ENCODE data around the gene GLI3.

Gene GLI3

DNA sequence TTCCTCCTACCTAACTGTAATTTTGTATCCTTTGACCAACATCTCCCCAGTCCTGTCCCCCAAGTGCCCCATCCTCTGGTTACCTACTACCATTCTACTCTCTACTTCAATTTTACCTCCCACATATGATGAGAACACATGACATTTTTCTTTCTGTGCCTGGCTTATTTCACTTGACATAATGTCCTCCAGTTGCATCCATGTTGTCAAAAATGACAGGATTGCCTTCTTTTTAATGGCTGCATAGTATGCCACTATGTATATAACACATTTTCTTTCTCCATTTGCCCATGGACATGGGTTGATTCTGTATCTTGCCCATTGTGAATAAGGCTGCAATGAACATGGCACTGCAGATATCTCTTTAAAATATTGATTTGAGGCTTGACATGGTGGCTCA is 33.7 kb downstream of the GLI3 start:
- H3K4ac ChIP-seq (ENCODE audit: low read depth, low read length) = no peak overlapping the region
- H3K4me1 ChIP-seq (ENCODE audit: control insufficient read depth in 1 of 2, insufficient read depth in 2 of 2, low read length in 2 of 2) = peaks cover under 1 to 1% of the 10 kb centered on the region in 2 experiments
- H3K18ac ChIP-seq (ENCODE audit: low read length) = no peak overlapping the region
- no peak overlapping the region for H3K14ac ChIP-seq (ENCODE audit: low read length)
- H2BK12ac ChIP-seq (ENCODE audit: low read length) = no peak overlapping the region
- H3K23ac ChIP-seq (ENCODE audit: low read length) = no peak overlapping the region
- H2BK120ac ChIP-seq (ENCODE audit: insufficient read depth, low read length, poor library complexity) = no peak overlapping the region
- no peaks in the 10 kb centered on the region for H3K36me3 ChIP-seq (ENCODE audit: control insufficient read depth in 1 of 2, insufficient read depth in 2 of 2, low read length in 2 of 2)
- no peaks in the 10 kb centered on the region for H3K79me2 ChIP-seq (ENCODE audit: control insufficient read depth, insufficient read depth, low read length, poor library complexity)
- H3K9ac ChIP-seq (ENCODE audit: low read length) = no peak overlapping the region
- no peak overlapping the region for H4K91ac ChIP-seq (ENCODE audit: low read depth, low read length)
- no peak overlapping the region for H2AK5ac ChIP-seq (ENCODE audit: low read length)
- H3K79me1 ChIP-seq (ENCODE audit: low read length) = no peaks in the 10 kb centered on the region
- no peak overlapping the region for H4K12ac ChIP-seq (ENCODE audit: low read depth, low read length)
- no peak overlapping the region for H4K8ac ChIP-seq (ENCODE audit: low read depth, low read length)
- no peak overlapping the region for H2BK5ac ChIP-seq (ENCODE audit: low read depth, low read length, poor library complexity)
- no peak overlapping the region for H3K4me2 ChIP-seq (ENCODE audit: low read length)
- no peaks in the 10 kb centered on the region for H3K9me3 ChIP-seq (ENCODE audit: insufficient read depth, low read depth, low read length)
- no peak overlapping the region for H3K27ac ChIP-seq (ENCODE audit: low read depth, low read length)
- H3K27me3 ChIP-seq (ENCODE audit: insufficient read depth, low read length) = no peaks in the 10 kb centered on the region
- no peak overlapping the region for H3K4me3 ChIP-seq (ENCODE audit: low read depth, low read length)
- DNase-seq = no peak
- H2AFZ ChIP-seq (ENCODE audit: insufficient read depth, low read length, poor library complexity) = no peak overlapping the region

GRCh38 chr7:42202601-42203000 is 34.4 kb downstream of the GLI3 start:
- Histone ChIP-seq H3K14ac (ENCODE audit: low read length) (no peak overlapping the region), H3K4me3 (ENCODE audit: low read depth, low read length) (no peak overlapping the region), H3K79me1 (ENCODE audit: low read length) (no peaks in the 10 kb centered on the region), H3K4ac (ENCODE audit: low read depth, low read length) (no peak overlapping the region), H2BK12ac (ENCODE audit: low read length) (no peak overlapping the region), H3K9me3 (ENCODE audit: insufficient read depth, low read depth, low read length) (no peaks in the 10 kb centered on the region), H4K12ac (ENCODE audit: low read depth, low read length) (no peak overlapping the region), H3K18ac (ENCODE audit: low read length) (no peak overlapping the region), H2AFZ (ENCODE audit: insufficient read depth, low read length, poor library complexity) (no peak overlapping the region), H3K4me1 (ENCODE audit: control insufficient read depth in 1 of 2, insufficient read depth in 2 of 2, low read length in 2 of 2) (peaks cover 6 to 8% of the 10 kb centered on the region in 2 experiments), H3K27me3 (ENCODE audit: insufficient read depth, low read length) (no peaks in the 10 kb centered on the region), H3K9ac (ENCODE audit: low read length) (no peak overlapping the region), H4K8ac (ENCODE audit: low read depth, low read length) (no peak overlapping the region), H2BK5ac (ENCODE audit: low read depth, low read length, poor library complexity) (no peak overlapping the region), H3K79me2 (ENCODE audit: control insufficient read depth, insufficient read depth, low read length, poor library complexity) (no peaks in the 10 kb centered on the region), H3K4me2 (ENCODE audit: low read length) (no peak overlapping the region), H2AK5ac (ENCODE audit: low read length) (no peak overlapping the region), H2BK120ac (ENCODE audit: insufficient read depth, low read length, poor library complexity) (no peak overlapping the region), H3K27ac (ENCODE audit: low read depth, low read length) (no peak overlapping the region), H3K36me3 (ENCODE audit: control insufficient read depth in 1 of 2, insufficient read depth in 2 of 2, low read length in 2 of 2) (no peaks in the 10 kb centered on the region), H4K91ac (ENCODE audit: low read depth, low read length) (no peak overlapping the region), H3K23ac (ENCODE audit: low read length) (no peak overlapping the region)
- no peak for DNase-seq
- no CpG with 5 or more reads among the region's 4 CpGs for WGBS (ENCODE audit: extremely low coverage, insufficient coverage, insufficient read length)

DNA sequence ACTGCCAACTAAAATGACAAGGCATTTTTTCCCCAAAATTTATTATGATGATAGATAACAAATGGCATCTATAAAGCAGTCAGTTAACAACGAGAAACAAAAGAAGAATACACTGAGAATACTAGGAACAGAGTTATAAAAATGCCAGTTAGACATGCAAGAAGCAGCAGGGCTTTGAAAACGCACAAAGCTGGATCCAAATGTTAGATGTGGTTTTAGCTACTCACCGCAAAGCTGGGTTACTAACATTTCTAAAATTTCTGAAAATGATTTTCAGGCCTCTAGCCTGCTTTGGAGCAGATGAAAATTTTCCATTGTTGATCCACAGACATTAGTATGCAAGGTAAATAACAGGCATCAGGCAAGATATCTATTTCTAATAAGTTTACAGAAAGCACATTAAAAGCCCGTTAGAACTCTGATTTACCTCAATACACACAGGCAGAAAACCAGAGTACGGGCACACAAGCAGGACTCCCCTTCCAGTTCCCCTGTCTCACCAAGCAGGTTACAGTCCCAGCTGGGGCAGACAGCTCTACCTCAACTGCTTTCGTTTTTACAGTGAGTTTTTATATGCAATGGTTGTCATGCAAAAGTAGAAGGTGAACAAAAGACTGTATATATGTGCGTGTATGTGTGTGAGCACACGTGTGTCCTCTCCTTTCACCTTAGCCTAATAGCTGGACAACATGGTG is 37.9 kb downstream of the GLI3 start:
- Histone ChIP-seq H2BK12ac (ENCODE audit: low read length) (no peak overlapping the region), H3K36me3 (ENCODE audit: control insufficient read depth in 1 of 2, insufficient read depth in 2 of 2, low read length in 2 of 2) (no peaks in the 10 kb centered on the region), H3K4ac (ENCODE audit: low read depth, low read length) (no peak overlapping the region), H3K79me2 (ENCODE audit: control insufficient read depth, insufficient read depth, low read length, poor library complexity) (no peaks in the 10 kb centered on the region), H3K79me1 (ENCODE audit: low read length) (no peaks in the 10 kb centered on the region), H3K4me3 (ENCODE audit: low read depth, low read length) (no peak overlapping the region), H3K9ac (ENCODE audit: low read length) (no peak overlapping the region), H2BK5ac (ENCODE audit: low read depth, low read length, poor library complexity) (no peak overlapping the region), H3K4me1 (ENCODE audit: control insufficient read depth in 1 of 2, insufficient read depth in 2 of 2, low read length in 2 of 2) (peaks cover 8 to 11% of the 10 kb centered on the region in 2 experiments), H2AFZ (ENCODE audit: insufficient read depth, low read length, poor library complexity) (no peak overlapping the region), H3K18ac (ENCODE audit: low read length) (no peak overlapping the region), H3K27ac (ENCODE audit: low read depth, low read length) (no peak overlapping the region), H3K23ac (ENCODE audit: low read length) (no peak overlapping the region), H2AK5ac (ENCODE audit: low read length) (no peak overlapping the region), H3K9me3 (ENCODE audit: insufficient read depth, low read depth, low read length) (no peaks in the 10 kb centered on the region), H4K91ac (ENCODE audit: low read depth, low read length) (no peak overlapping the region), H2BK120ac (ENCODE audit: insufficient read depth, low read length, poor library complexity) (no peak overlapping the region), H3K4me2 (ENCODE audit: low read length) (no peak overlapping the region), H4K12ac (ENCODE audit: low read depth, low read length) (no peak overlapping the region), H3K27me3 (ENCODE audit: insufficient read depth, low read length) (no peaks in the 10 kb centered on the region), H3K14ac (ENCODE audit: low read length) (no peak overlapping the region), H4K8ac (ENCODE audit: low read depth, low read length) (no peak overlapping the region)
- no peak for DNase-seq
- WGBS (ENCODE audit: extremely low coverage, insufficient coverage, insufficient read length) = no CpG with 5 or more reads among the region's 8 CpGs

DNA sequence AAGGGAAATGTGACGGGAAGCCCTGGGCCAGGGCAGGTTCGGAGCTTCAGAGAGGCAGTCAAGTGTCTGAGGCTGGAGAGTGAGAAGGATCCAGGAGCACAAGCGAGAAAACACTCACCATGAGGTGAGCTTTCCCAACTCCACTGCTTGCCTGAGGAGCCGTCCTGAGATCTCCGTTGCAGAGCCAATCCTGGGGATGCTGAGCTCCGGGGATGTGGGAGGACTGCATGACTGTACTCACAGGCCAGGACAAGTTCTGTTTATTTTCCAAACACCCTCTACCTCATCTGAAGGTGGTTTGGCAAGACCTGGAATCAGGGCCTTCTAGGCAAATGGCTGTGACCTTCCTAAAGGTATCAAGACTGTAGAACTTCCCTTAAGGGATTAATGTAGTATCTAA is 38.7 kb downstream of the GLI3 start:
- H2BK120ac ChIP-seq (ENCODE audit: insufficient read depth, low read length, poor library complexity) = no peak overlapping the region

More for the DNA sequence above, 38.7 kb downstream of the GLI3 start:
- H2AFZ ChIP-seq (ENCODE audit: insufficient read depth, low read length, poor library complexity) = no peak overlapping the region
- H3K18ac ChIP-seq (ENCODE audit: low read length) = no peak overlapping the region
- H3K79me2 ChIP-seq (ENCODE audit: control insufficient read depth, insufficient read depth, low read length, poor library complexity) = no peaks in the 10 kb centered on the region
- H3K4ac ChIP-seq (ENCODE audit: low read depth, low read length) = no peak overlapping the region
- no peak overlapping the region for H2AK5ac ChIP-seq (ENCODE audit: low read length)
- no peak overlapping the region for H3K4me3 ChIP-seq (ENCODE audit: low read depth, low read length)
- no peak overlapping the region for H4K12ac ChIP-seq (ENCODE audit: low read depth, low read length)
- H2BK5ac ChIP-seq (ENCODE audit: low read depth, low read length, poor library complexity) = no peak overlapping the region
- DNase-seq = peak; percentile 55 to 61
- no peak overlapping the region for H4K8ac ChIP-seq (ENCODE audit: low read depth, low read length)
- no peaks in the 10 kb centered on the region for H3K36me3 ChIP-seq (ENCODE audit: control insufficient read depth in 1 of 2, insufficient read depth in 2 of 2, low read length in 2 of 2)
- H3K79me1 ChIP-seq (ENCODE audit: low read length) = no peaks in the 10 kb centered on the region
- no peaks in the 10 kb centered on the region for H3K27me3 ChIP-seq (ENCODE audit: insufficient read depth, low read length)
- no peak overlapping the region for H3K9ac ChIP-seq (ENCODE audit: low read length)
- H3K23ac ChIP-seq (ENCODE audit: low read length) = no peak overlapping the region
- no peak overlapping the region for H3K14ac ChIP-seq (ENCODE audit: low read length)
- no peak overlapping the region for H3K4me2 ChIP-seq (ENCODE audit: low read length)
- WGBS (ENCODE audit: extremely low coverage, insufficient coverage, insufficient read length) = no CpG with 5 or more reads among the region's 6 CpGs
- H4K91ac ChIP-seq (ENCODE audit: low read depth, low read length) = no peak overlapping the region
- no peak overlapping the region for H3K27ac ChIP-seq (ENCODE audit: low read depth, low read length)
- peaks cover 8 to 11% of the 10 kb centered on the region in 2 experiments for H3K4me1 ChIP-seq (ENCODE audit: control insufficient read depth in 1 of 2, insufficient read depth in 2 of 2, low read length in 2 of 2)
- H3K9me3 ChIP-seq (ENCODE audit: insufficient read depth, low read depth, low read length) = no peaks in the 10 kb centered on the region
- no peak overlapping the region for H2BK12ac ChIP-seq (ENCODE audit: low read length)
